Liver (tissue), 9 donors: ENCODE measurements around the gene CEP68. TPM values are rescaled to one million over a fixed set of nuclear protein-coding genes. Genes with fewer than 3 reads are reported as not detected.

Experiments used
- DNase-seq: peaks from one replicate; pipeline ENCODE4 v3.0.0-alpha.2; 2017; ENCODE audit warnings: low spot score
- H3K27ac ChIP-seq, 2 donors: one replicate each; pipeline ENCODE4 v1.7.0; 2013; ENCODE audit warnings: inconsistent platforms in 2 of 2, low read length in 2 of 2, control low read depth in 1 of 2, low read depth in 1 of 2, mild to moderate bottlenecking in 1 of 2
- H3K27me3 ChIP-seq, 4 donors: one replicate each; pipeline versions ENCODE4 v1.6.1 to v1.7.0; 2013; ENCODE audit warnings: low read length in 3 of 4, inconsistent platforms in 1 of 4, mild to moderate bottlenecking in 1 of 4, moderate library complexity in 1 of 4; ENCODE audit not compliant: control insufficient read depth in 4 of 4, insufficient read depth in 4 of 4
- H3K36me3 ChIP-seq, 4 donors: one replicate each; pipeline versions ENCODE4 v1.6.1 to v1.7.0; 2013; ENCODE audit warnings: low read length in 3 of 4, mild to moderate bottlenecking in 3 of 4, low read depth in 1 of 4, moderate library complexity in 1 of 4; ENCODE audit not compliant: control insufficient read depth in 4 of 4, insufficient read depth in 3 of 4
- H3K4me1 ChIP-seq, 4 donors: one replicate each; pipeline versions ENCODE4 v1.6.1 to v1.7.0; 2013; ENCODE audit warnings: low read length in 3 of 4, mild to moderate bottlenecking in 3 of 4, moderate library complexity in 1 of 4; ENCODE audit not compliant: control insufficient read depth in 4 of 4, insufficient read depth in 4 of 4
- H3K4me3 ChIP-seq, 3 donors: one replicate each; pipeline versions ENCODE4 v1.6.1 to v1.7.0; 2013; ENCODE audit warnings: low read length in 3 of 3, control low read depth in 1 of 3, low read depth in 1 of 3, mild to moderate bottlenecking in 1 of 3
- H3K9ac ChIP-seq, 2 donors: one replicate each; pipeline ENCODE4 v1.7.0; 2013; ENCODE audit warnings: low read length in 2 of 2, mild to moderate bottlenecking in 2 of 2, moderate library complexity in 2 of 2, control low read depth in 1 of 2, low read depth in 1 of 2
- H3K9me3 ChIP-seq, 4 donors: one replicate each; pipeline versions ENCODE4 v1.6.1 to v1.7.0; 2013; ENCODE audit warnings: low read length in 3 of 4; ENCODE audit not compliant: control insufficient read depth in 4 of 4
- CTCF ChIP-seq: fragments of 150-350 bp; IDR thresholded peaks from 2 replicates; pipeline ENCODE4 v1.5.1; 2017; ENCODE audit warnings: improper control_type of control experiment, low read depth, low read length; ENCODE audit not compliant: missing input control
- FOXA1 ChIP-seq: IDR thresholded peaks from 2 replicates; pipeline ENCODE4 v1.6.1; 2016; ENCODE audit warnings: antibody characterized with exemption
- FOXA2 ChIP-seq: IDR thresholded peaks from 2 replicates; pipeline ENCODE4 v1.6.1; 2016; ENCODE audit warnings: antibody characterized with exemption
- GABPA ChIP-seq, 2 donors: IDR thresholded peaks in 1 of 2; conservative IDR thresholded peaks in 1 of 2; 2 replicates each; pipeline ENCODE4 v1.6.1; 2016; ENCODE audit warnings: antibody characterized with exemption in 2 of 2, mild to moderate bottlenecking in 1 of 2, moderate library complexity in 1 of 2
- HNF4A ChIP-seq, 2 donors: conservative IDR thresholded peaks; 2 replicates each; pipeline ENCODE4 v1.6.1; 2016; ENCODE audit warnings: antibody characterized with exemption in 2 of 2, mild to moderate bottlenecking in 2 of 2
- JUND ChIP-seq, 2 donors: IDR thresholded peaks; 2 replicates each; pipeline ENCODE4 v1.6.1; 2016; ENCODE audit warnings: antibody characterized with exemption in 2 of 2
- NR2F2 ChIP-seq: IDR thresholded peaks from 2 replicates; pipeline ENCODE4 v1.6.1; 2016; ENCODE audit warnings: antibody characterized with exemption
- RAD21 ChIP-seq, 2 donors: IDR thresholded peaks; 2 replicates each; pipeline ENCODE4 v1.6.1; 2016; ENCODE audit warnings: antibody characterized with exemption in 2 of 2, mild to moderate bottlenecking in 2 of 2
- REST ChIP-seq: IDR thresholded peaks from 2 replicates; pipeline ENCODE4 v1.6.1; 2016; ENCODE audit warnings: antibody characterized with exemption, mild to moderate bottlenecking
- TAF1 ChIP-seq: conservative IDR thresholded peaks from 2 replicates; pipeline ENCODE4 v1.6.1; 2016; ENCODE audit warnings: antibody characterized with exemption, mild to moderate bottlenecking
- YY1 ChIP-seq: IDR thresholded peaks from 2 replicates; pipeline ENCODE4 v1.6.1; 2016; ENCODE audit warnings: antibody characterized with exemption, mild to moderate bottlenecking
- ZBTB33 ChIP-seq: IDR thresholded peaks from 2 replicates; pipeline ENCODE4 v1.6.1; 2016; ENCODE audit warnings: antibody characterized with exemption
- WGBS: extraction: QIAGEN DNeasy Blood & Tissue Kit; methylation state at CpG from one replicate; pipeline ENCODE4 v1.1.7; 2013; 5-methylcytosine and 5-hydroxymethylcytosine counted together
- polyA plus RNA-seq, 2 donors: library from polyadenylated mRNA; stranded (reverse) in 1 of 2; unstranded in 1 of 2; fragments of 200-250 nt in 1 of 2; fragments of >200 nt in 1 of 2; fragmentation: Nextera tagmentation in 1 of 2; extraction: Ambion mirVana in 1 of 2; gene quantifications; one replicate each; pipeline versions ENCODE4 v1.2.1 to v1.2.3, GENCODE V29; 2013 to 2015
- total RNA-seq, 2 donors: library from RNA; depleted of rRNA; stranded (reverse); fragments of >200 nt; gene quantifications; one replicate each; pipeline ENCODE4 v1.2.3, GENCODE V29; 2014
- donor health status: healthy.
- donor health status: healthy.
- donor health status: healthy.
- donor health status: healthy.
- donor health status: healthy.

CEP68 gene
- total and polyA plus RNA-seq, 4 donors, result 2.1 to 5.8 (median 4.1) TPM

GRCh38 chr2:65112633-65113032 is 56.4 kb downstream of the CEP68 start:
- peaks cover 0 to 3% (median 0%) of the 10 kb centered on the region in 4 donors for H3K36me3 ChIP-seq
- no peaks in the 10 kb centered on the region for H3K27me3 ChIP-seq
- H3K9me3 ChIP-seq, result no peaks in the 10 kb centered on the region
- H3K9ac ChIP-seq, result no peak overlapping the region
- peaks cover 9 to 17% (median 11%) of the 10 kb centered on the region in 4 donors for H3K4me1 ChIP-seq
- WGBS, result 40% methylated on average over 3 of the region's 3 CpGs
- TF ChIP-seq TAF1 (no peak), FOXA2 (no peak), CTCF (no peak), HNF4A (conservative IDR thresholded peaks at IDR 0.05) (no peak), YY1 (no peak), ZBTB33 (no peak), GABPA (IDR thresholded peaks at IDR 0.05 in 1 of 2, conservative IDR thresholded peaks at IDR 0.05 in 1 of 2) (no peak), RAD21 (IDR thresholded peaks at IDR 0.05) (no peak), NR2F2 (no peak), REST (no peak), FOXA1 (no peak)
- DNase-seq, result no peak
- no peak overlapping the region for H3K27ac ChIP-seq
- H3K4me3 ChIP-seq, result no peak overlapping the region

- Histone ChIP-seq H3K4me1 (peaks cover 9 to 21% (median 13%) of the 10 kb centered on the region in 4 donors), H3K27me3 (no peaks in the 10 kb centered on the region), H3K36me3 (peaks cover 0 to 3% (median 0%) of the 10 kb centered on the region in 4 donors), H3K9me3 (no peaks in the 10 kb centered on the region), H3K4me3 (no peak overlapping the region), H3K27ac (no peak overlapping the region), H3K9ac (no peak overlapping the region)
- TF ChIP-seq JUND (IDR thresholded peaks at IDR 0.05), result no peak
- DNase-seq, result no peak
- 97% methylated on average over 4 of the region's 4 CpGs for WGBS
Measured at GRCh38 chr2:65113229-65113628, 57.0 kb downstream of the CEP68 start.
